Measurements from ENCODE around the gene MTF2. TPM values are rescaled to one million over a fixed set of nuclear protein-coding genes. Genes with fewer than 3 reads are reported as not detected.
A peak's percentile ranks its signal among the peaks of the same experiment; 100 is the strongest.
"Not testable (repeated sequence)": the region's sequence is repeated elsewhere in the genome, so short reads cannot be mapped to it uniquely, and the experiment has no call there.

Gene MTF2
- 49.1 and 59.7 TPM in 2 replicates for total RNA-seq

- peak; percentile 90 for ATAC-seq (ENCODE audit: low read depth)
- Mint-ChIP-seq H3K27ac (peak within 1 kb of the TSS; percentile 97), H3K36me3 (ENCODE audit: low read depth) (peaks cover 23% of the 10 kb centered on the region), H3K27me3 (no peaks in the 10 kb centered on the region), H3K4me1 (peaks cover 54% of the 10 kb centered on the region), H3K9me3 (no peaks in the 10 kb centered on the region), H3K4me3 (peak within 1 kb of the TSS; percentile 96)
- TF ChIP-seq CTCF (IDR thresholded peaks at IDR 0.05), result no peak
- ChIA-PET CTCF (interaction anchor here (0.9 to 3.0 kb wide), 9 partner anchors 17 to 765 kb away, joined by 3 to 14 read pairs (median 3); no protein-coding TSS in a partner anchor), POLR2A (interaction anchor here (0.5 to 3.7 kb wide), 24 partner anchors 11 to 767 kb away, joined by 3 to 41 read pairs (median 4); partner anchors contain the start of genes CCDC18, DIPK1A, DR1 and RPL5)
- DNase-seq, result peak; percentile 89
- intact Hi-C loops (cut with micrococcal nuclease), result loop anchor here (1.0 to 5.0 kb wide), 8 partner anchors 36 to 767 kb away; partner anchors contain the start of genes CCDC18, DR1, RPL5 and TMED5
Observed at GRCh38 chr1:93078986-93079654, at the start of gene MTF2. TSS of gene MTF2 (plus strand) at chr1:93079283. CDS start at chr1:93079527, 244 bp downstream.

GRCh38 chr1:93029317-93029716 is 49.8 kb upstream of the MTF2 start:
- DNase-seq (no peak), ATAC-seq (ENCODE audit: low read depth) (no peak)
- H3K27ac Mint-ChIP-seq, result no peak overlapping the region
- CTCF ChIA-PET, result no interaction called here
- intact Hi-C loops (cut with micrococcal nuclease), result no loop called here
- POLR2A ChIA-PET, result interaction anchor here (0.6 kb wide), 1 partner anchor 126 kb away, joined by 6 read pairs; no protein-coding TSS in a partner anchor
- TF ChIP-seq CTCF (IDR thresholded peaks at IDR 0.05), result no peak
- peaks cover 2% of the 10 kb centered on the region for H3K27me3 Mint-ChIP-seq
- H3K4me1 Mint-ChIP-seq, result peaks cover 15% of the 10 kb centered on the region
- H3K4me3 Mint-ChIP-seq, result no peak overlapping the region
- H3K36me3 Mint-ChIP-seq (ENCODE audit: low read depth), result no peaks in the 10 kb centered on the region
- no peaks in the 10 kb centered on the region for H3K9me3 Mint-ChIP-seq

- CTCF ChIA-PET; H3K9me3 Mint-ChIP-seq; DNase-seq; POLR2A ChIA-PET; H3K27me3 Mint-ChIP-seq; H3K4me3 Mint-ChIP-seq; intact Hi-C loops (cut with micrococcal nuclease); H3K36me3 Mint-ChIP-seq (ENCODE audit: low read depth); ATAC-seq (ENCODE audit: low read depth); H3K27ac Mint-ChIP-seq: not testable (repeated sequence)
- peaks cover 18% of the 10 kb centered on the region for H3K4me1 Mint-ChIP-seq
Observed at GRCh38 chr1:93030191-93030590, 48.9 kb upstream of the MTF2 start.

- CTCF ChIA-PET, result no interaction called here
- POLR2A ChIA-PET, result no interaction called here
Observed at GRCh38 chr1:93031711-93032110, 47.4 kb upstream of the MTF2 start.

GRCh38 chr1:93033029-93033428 is 46.1 kb upstream of the MTF2 start:
- intact Hi-C loops (cut with micrococcal nuclease), result no loop called here
- no peak for TF ChIP-seq CTCF (IDR thresholded peaks at IDR 0.05)
- peak overlapping the region; percentile 59 for H3K27ac Mint-ChIP-seq
- CTCF ChIA-PET, result interaction anchor here (1.9 kb wide), 1 partner anchor 29 kb away, joined by 7 read pairs; no protein-coding TSS in a partner anchor
- no peaks in the 10 kb centered on the region for H3K27me3 Mint-ChIP-seq
- H3K4me1 Mint-ChIP-seq, result peaks cover 25% of the 10 kb centered on the region
- POLR2A ChIA-PET, result interaction anchor here (1.8 kb wide), 1 partner anchor 46 kb away, joined by 13 read pairs; the partner anchor contains the start of gene MTF2
- DNase-seq, result no peak
- H3K9me3 Mint-ChIP-seq, result no peaks in the 10 kb centered on the region
- peak; percentile 30 for ATAC-seq (ENCODE audit: low read depth)
- H3K4me3 Mint-ChIP-seq, result no peak overlapping the region
- no peaks in the 10 kb centered on the region for H3K36me3 Mint-ChIP-seq (ENCODE audit: low read depth)

More at GRCh38 chr1:93031711-93032110, 47.4 kb upstream of the MTF2 start:
- Mint-ChIP-seq H3K4me1 (peaks cover 18% of the 10 kb centered on the region), H3K27me3 (no peaks in the 10 kb centered on the region), H3K4me3 (no peak overlapping the region), H3K27ac (no peak overlapping the region), H3K36me3 (ENCODE audit: low read depth) (no peaks in the 10 kb centered on the region), H3K9me3 (no peaks in the 10 kb centered on the region)
- intact Hi-C loops (cut with micrococcal nuclease), result no loop called here
- no peak for TF ChIP-seq CTCF (IDR thresholded peaks at IDR 0.05)
- DNase-seq (no peak), ATAC-seq (ENCODE audit: low read depth) (no peak)
